A549 (cell line): ENCODE data around the gene ZNF286A.

Source experiments
- CEBPB ChIP-seq, 2 experiments: fragments of >200 bp in 1 of 2; sonication (Bioruptor Twin) in 1 of 2; formaldehyde crosslinking in 1 of 2; IDR thresholded peaks; 2 replicates each; pipeline ENCODE4 v1.6.1; 2012 to 2016
- CTCF ChIP-seq: fragments of >200 bp; sonication (Bioruptor Twin); formaldehyde crosslinking; IDR thresholded peaks from 3 replicates; pipeline ENCODE4 v1.5.1; 2016
- POLR2A ChIP-seq: IDR thresholded peaks from 2 replicates; pipeline ENCODE4 v1.6.1; 2012; ENCODE audit warnings: mild to moderate bottlenecking, low read length
- REST ChIP-seq: fragments of 200-600 bp; sonication (generic); IDR thresholded peaks from 2 replicates; pipeline ENCODE4 v1.6.1; 2016; ENCODE audit warnings: antibody characterized with exemption, mild to moderate bottlenecking, moderate library complexity

GRCh38 chr17:15651583-15652110, 47.9 kb upstream of the ZNF286A start:
- TF ChIP-seq CTCF (no peak), REST (no peak), POLR2A (peak; percentile 70), CEBPB (IDR thresholded peaks at IDR 0.05) (peak; percentile 26 to 79; a peak in 2 of 4 replicates)
